ENCODE measurements around the gene BBX.
"Not testable (repeated sequence)": the region's sequence is repeated elsewhere in the genome, so short reads cannot be mapped to it uniquely, and the experiment has no call there.

The BBX gene

GRCh38 chr3:107542665-107543064 lies 19.9 kb downstream of the BBX start:
- Histone ChIP-seq H3K4me3 (ENCODE audit: low read length) (no peak overlapping the region), H3K36me3 (ENCODE audit: control insufficient read depth, insufficient read depth, low read length) (no peaks in the 10 kb centered on the region), H3K4me1 (ENCODE audit: control insufficient read depth, insufficient read depth, low read length) (no peaks in the 10 kb centered on the region), H3K27ac (ENCODE audit: low read length) (no peak overlapping the region), H3K9me3 (ENCODE audit: control insufficient read depth, insufficient read depth, low read length) (no peaks in the 10 kb centered on the region), H3K27me3 (ENCODE audit: control insufficient read depth, insufficient read depth, low read length) (no peaks in the 10 kb centered on the region)
- DNase-seq (ENCODE audit: low read depth, low spot score) = no peak
- WGBS (ENCODE audit: insufficient coverage, insufficient read length) = no CpG with 5 or more reads among the region's 2 CpGs

- Histone ChIP-seq H3K27me3 (ENCODE audit: control insufficient read depth, insufficient read depth, low read length) (no peaks in the 10 kb centered on the region), H3K36me3 (ENCODE audit: control insufficient read depth, insufficient read depth, low read length) (no peaks in the 10 kb centered on the region), H3K27ac (ENCODE audit: low read length) (no peak overlapping the region), H3K4me1 (ENCODE audit: control insufficient read depth, insufficient read depth, low read length) (no peaks in the 10 kb centered on the region), H3K9me3 (ENCODE audit: control insufficient read depth, insufficient read depth, low read length) (no peaks in the 10 kb centered on the region), H3K4me3 (ENCODE audit: low read length) (no peak overlapping the region)
- no peak for DNase-seq (ENCODE audit: low read depth, low spot score)
- WGBS (ENCODE audit: insufficient coverage, insufficient read length) = no CpG with 5 or more reads among the region's 4 CpGs
Measured at GRCh38 chr3:107543666-107544065, 20.9 kb downstream of the BBX start.

- Histone ChIP-seq H3K36me3 (ENCODE audit: control insufficient read depth, insufficient read depth, low read length) (no peaks in the 10 kb centered on the region), H3K27ac (ENCODE audit: low read length) (no peak overlapping the region), H3K9me3 (ENCODE audit: control insufficient read depth, insufficient read depth, low read length) (no peaks in the 10 kb centered on the region), H3K27me3 (ENCODE audit: control insufficient read depth, insufficient read depth, low read length) (no peaks in the 10 kb centered on the region), H3K4me1 (ENCODE audit: control insufficient read depth, insufficient read depth, low read length) (no peaks in the 10 kb centered on the region), H3K4me3 (ENCODE audit: low read length) (no peak overlapping the region)
- no CpG with 5 or more reads among the region's 1 CpG for WGBS (ENCODE audit: insufficient coverage, insufficient read length)
- DNase-seq (ENCODE audit: low read depth, low spot score) = no peak
Measured at GRCh38 chr3:107545680-107546120, 22.9 kb downstream of the BBX start.

- H3K27ac ChIP-seq (ENCODE audit: low read length) = no peak overlapping the region
- no peak for DNase-seq (ENCODE audit: low read depth, low spot score)
Measured at GRCh38 chr3:107548601-107549000, 25.8 kb downstream of the BBX start.

GRCh38 chr3:107555359-107555758 lies 32.6 kb downstream of the BBX start:
- DNase-seq (ENCODE audit: low read depth, low spot score) = no peak
- no peak overlapping the region for H3K4me3 ChIP-seq (ENCODE audit: low read length)
- H3K9me3 ChIP-seq (ENCODE audit: control insufficient read depth, insufficient read depth, low read length) = no peaks in the 10 kb centered on the region
- no CpG with 5 or more reads among the region's 3 CpGs for WGBS (ENCODE audit: insufficient coverage, insufficient read length)
- no peaks in the 10 kb centered on the region for H3K36me3 ChIP-seq (ENCODE audit: control insufficient read depth, insufficient read depth, low read length)
- H3K4me1 ChIP-seq (ENCODE audit: control insufficient read depth, insufficient read depth, low read length) = no peaks in the 10 kb centered on the region
- no peaks in the 10 kb centered on the region for H3K27me3 ChIP-seq (ENCODE audit: control insufficient read depth, insufficient read depth, low read length)
- H3K27ac ChIP-seq (ENCODE audit: low read length) = no peak overlapping the region

More at GRCh38 chr3:107548601-107549000, 25.8 kb downstream of the BBX start:
- WGBS (ENCODE audit: insufficient coverage, insufficient read length) = no CpG with 5 or more reads among the region's 2 CpGs
- H3K4me1 ChIP-seq (ENCODE audit: control insufficient read depth, insufficient read depth, low read length) = no peaks in the 10 kb centered on the region
- no peaks in the 10 kb centered on the region for H3K36me3 ChIP-seq (ENCODE audit: control insufficient read depth, insufficient read depth, low read length)
- no peaks in the 10 kb centered on the region for H3K27me3 ChIP-seq (ENCODE audit: control insufficient read depth, insufficient read depth, low read length)
- no peak overlapping the region for H3K4me3 ChIP-seq (ENCODE audit: low read length)
- no peaks in the 10 kb centered on the region for H3K9me3 ChIP-seq (ENCODE audit: control insufficient read depth, insufficient read depth, low read length)

- no peak for DNase-seq (ENCODE audit: low read depth, low spot score)
- no peak overlapping the region for H3K4me3 ChIP-seq (ENCODE audit: low read length)
- no peak overlapping the region for H3K27ac ChIP-seq (ENCODE audit: low read length)
- no peaks in the 10 kb centered on the region for H3K36me3 ChIP-seq (ENCODE audit: control insufficient read depth, insufficient read depth, low read length)
- no peaks in the 10 kb centered on the region for H3K9me3 ChIP-seq (ENCODE audit: control insufficient read depth, insufficient read depth, low read length)
- H3K4me1 ChIP-seq (ENCODE audit: control insufficient read depth, insufficient read depth, low read length) = no peaks in the 10 kb centered on the region
- no peaks in the 10 kb centered on the region for H3K27me3 ChIP-seq (ENCODE audit: control insufficient read depth, insufficient read depth, low read length)
- no CpG with 5 or more reads among the region's 2 CpGs for whole genome bisulfite sequencing (ENCODE audit: insufficient coverage, insufficient read length)
Measured at GRCh38 chr3:107557743-107558142, 35.0 kb downstream of the BBX start.

GRCh38 chr3:107560166-107560565 lies 37.4 kb downstream of the BBX start:
- Histone ChIP-seq H3K9me3 (ENCODE audit: control insufficient read depth, insufficient read depth, low read length) (no peaks in the 10 kb centered on the region), H3K4me1 (ENCODE audit: control insufficient read depth, insufficient read depth, low read length) (no peaks in the 10 kb centered on the region), H3K27ac (ENCODE audit: low read length) (no peak overlapping the region), H3K4me3 (ENCODE audit: low read length) (no peak overlapping the region), H3K36me3 (ENCODE audit: control insufficient read depth, insufficient read depth, low read length) (no peaks in the 10 kb centered on the region), H3K27me3 (ENCODE audit: control insufficient read depth, insufficient read depth, low read length) (no peaks in the 10 kb centered on the region)
- no CpG with 5 or more reads among the region's 1 CpG for WGBS (ENCODE audit: insufficient coverage, insufficient read length)
- no peak for DNase-seq (ENCODE audit: low read depth, low spot score)

- Histone ChIP-seq H3K27me3 (ENCODE audit: control insufficient read depth, insufficient read depth, low read length) (no peaks in the 10 kb centered on the region), H3K36me3 (ENCODE audit: control insufficient read depth, insufficient read depth, low read length) (no peaks in the 10 kb centered on the region), H3K4me1 (ENCODE audit: control insufficient read depth, insufficient read depth, low read length) (no peaks in the 10 kb centered on the region), H3K4me3 (ENCODE audit: low read length) (no peak overlapping the region), H3K27ac (ENCODE audit: low read length) (no peak overlapping the region), H3K9me3 (ENCODE audit: control insufficient read depth, insufficient read depth, low read length) (no peaks in the 10 kb centered on the region)
- no CpG with 5 or more reads among the region's 6 CpGs for WGBS (ENCODE audit: insufficient coverage, insufficient read length)
- no peak for DNase-seq (ENCODE audit: low read depth, low spot score)
Measured at GRCh38 chr3:107561980-107562379, 39.2 kb downstream of the BBX start.

- no CpG with 5 or more reads among the region's 3 CpGs for WGBS (ENCODE audit: insufficient coverage, insufficient read length)
- DNase-seq (ENCODE audit: low read depth, low spot score) = no peak
- Histone ChIP-seq H3K27ac (ENCODE audit: low read length) (no peak overlapping the region), H3K9me3 (ENCODE audit: control insufficient read depth, insufficient read depth, low read length) (no peaks in the 10 kb centered on the region), H3K4me3 (ENCODE audit: low read length) (no peak overlapping the region), H3K27me3 (ENCODE audit: control insufficient read depth, insufficient read depth, low read length) (no peaks in the 10 kb centered on the region), H3K4me1 (ENCODE audit: control insufficient read depth, insufficient read depth, low read length) (no peaks in the 10 kb centered on the region), H3K36me3 (ENCODE audit: control insufficient read depth, insufficient read depth, low read length) (no peaks in the 10 kb centered on the region)
Measured at GRCh38 chr3:107562969-107563529, 40.3 kb downstream of the BBX start.

- not testable (repeated sequence) for DNase-seq (ENCODE audit: low read depth, low spot score); H3K27me3 ChIP-seq (ENCODE audit: control insufficient read depth, insufficient read depth, low read length); H3K27ac ChIP-seq (ENCODE audit: low read length); H3K4me3 ChIP-seq (ENCODE audit: low read length); H3K9me3 ChIP-seq (ENCODE audit: control insufficient read depth, insufficient read depth, low read length); H3K36me3 ChIP-seq (ENCODE audit: control insufficient read depth, insufficient read depth, low read length); H3K4me1 ChIP-seq (ENCODE audit: control insufficient read depth, insufficient read depth, low read length)
- no CpG with 5 or more reads among the region's 7 CpGs for WGBS (ENCODE audit: insufficient coverage, insufficient read length)
Measured at GRCh38 chr3:107565244-107565643, 42.5 kb downstream of the BBX start.

GRCh38 chr3:107571089-107571488 lies 48.3 kb downstream of the BBX start:
- not testable (repeated sequence) for H3K36me3 ChIP-seq (ENCODE audit: control insufficient read depth, insufficient read depth, low read length); H3K4me3 ChIP-seq (ENCODE audit: low read length); H3K9me3 ChIP-seq (ENCODE audit: control insufficient read depth, insufficient read depth, low read length); DNase-seq (ENCODE audit: low read depth, low spot score); H3K27ac ChIP-seq (ENCODE audit: low read length); H3K27me3 ChIP-seq (ENCODE audit: control insufficient read depth, insufficient read depth, low read length); H3K4me1 ChIP-seq (ENCODE audit: control insufficient read depth, insufficient read depth, low read length)
- WGBS (ENCODE audit: insufficient coverage, insufficient read length) = no CpG with 5 or more reads among the region's 10 CpGs

Measured in iPS DF 6.9 (cell line).